NCI-H2107 treated with DMSO at 0.1 percent for 48 hours (cell line): Measurements from ENCODE around the gene ATXN7L1.

Experiments used
- DNase-seq: peaks from one replicate; lab custom pipeline; 2025; ENCODE audit not compliant: unreplicated experiment; lab: John Stamatoyannopoulos, UW

Gene ATXN7L1

DNA sequence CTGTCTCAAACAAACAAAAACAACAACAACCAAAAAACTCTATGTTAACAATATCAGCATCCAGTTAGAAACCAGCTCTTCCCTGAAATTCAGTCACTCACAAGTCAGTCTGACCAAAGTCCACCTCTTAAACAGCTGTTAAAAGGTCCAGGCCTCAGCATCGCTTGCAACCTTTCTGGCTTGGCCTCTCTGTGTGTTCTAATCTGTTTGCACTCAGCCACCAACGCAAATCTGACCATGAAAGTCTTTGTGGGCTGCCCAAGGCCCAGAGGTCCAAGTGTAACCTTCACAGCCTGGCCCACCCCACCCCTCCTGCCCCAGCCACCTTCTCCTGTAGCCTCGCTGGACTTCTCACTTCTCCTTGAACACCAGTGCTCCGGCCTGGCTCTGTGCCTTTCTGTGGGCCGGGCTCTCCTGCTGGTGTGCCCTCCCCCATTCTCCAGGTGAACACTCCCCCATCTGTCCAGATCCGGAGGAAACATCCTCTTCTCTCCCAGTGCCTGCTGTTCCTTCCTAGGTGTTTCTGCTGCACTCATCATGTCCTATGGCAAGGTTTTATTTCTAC lies 222.9 kb downstream of the ATXN7L1 start:
- no peak for DNase-seq

- DNase-seq, result peak; percentile 79
Observed at GRCh38 chr7:105652359-105652993, 223.9 kb downstream of the ATXN7L1 start.

DNA sequence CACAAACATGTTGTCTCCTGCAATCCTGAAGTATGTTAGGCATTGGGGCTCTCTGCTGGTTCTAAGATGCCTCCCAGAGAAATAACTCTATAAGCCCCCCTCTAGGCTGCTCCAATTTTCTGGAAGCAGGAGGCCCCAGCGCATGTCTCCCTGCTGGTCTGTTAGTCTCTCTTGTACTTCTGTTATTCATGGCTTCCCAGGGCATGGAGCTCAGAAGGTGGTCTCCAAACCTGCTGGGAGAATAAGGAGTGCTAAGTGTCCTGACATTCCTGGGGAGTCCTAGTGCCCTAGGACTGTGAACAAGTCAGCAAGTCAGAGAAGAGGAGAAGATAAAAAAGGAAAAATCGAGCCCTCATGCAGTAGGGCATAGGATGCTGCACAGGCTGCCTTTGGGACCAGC lies 224.6 kb downstream of the ATXN7L1 start:
- no peak for DNase-seq

DNA sequence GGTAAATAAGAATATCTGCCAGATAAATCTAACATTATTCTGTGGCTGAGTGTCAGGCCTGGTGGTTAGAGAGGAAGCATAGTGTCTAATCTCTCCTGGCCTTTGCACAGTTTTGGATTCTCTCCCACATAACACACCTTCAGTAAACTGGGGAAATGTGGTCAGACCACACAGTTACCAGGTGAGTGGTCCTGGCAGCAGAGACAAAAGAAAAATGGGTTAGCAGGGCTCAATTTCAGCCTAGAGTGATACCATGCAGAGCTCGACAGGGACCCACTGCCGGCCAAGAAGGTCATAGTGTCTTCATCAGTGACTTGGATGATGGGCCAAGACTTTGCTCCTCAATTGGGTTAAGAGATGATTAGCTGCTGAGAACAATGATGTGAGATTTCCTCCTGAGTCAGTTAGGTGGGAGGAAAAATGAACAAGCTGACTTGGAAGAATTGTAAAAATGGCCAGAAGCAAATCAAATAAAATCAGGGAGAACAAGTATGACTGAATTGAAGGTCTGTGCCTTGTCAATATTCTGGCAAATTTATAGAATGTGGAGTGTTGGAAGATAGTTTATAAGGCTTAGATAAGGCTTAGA lies 225.9 kb downstream of the ATXN7L1 start:
- DNase-seq, result no peak

DNA sequence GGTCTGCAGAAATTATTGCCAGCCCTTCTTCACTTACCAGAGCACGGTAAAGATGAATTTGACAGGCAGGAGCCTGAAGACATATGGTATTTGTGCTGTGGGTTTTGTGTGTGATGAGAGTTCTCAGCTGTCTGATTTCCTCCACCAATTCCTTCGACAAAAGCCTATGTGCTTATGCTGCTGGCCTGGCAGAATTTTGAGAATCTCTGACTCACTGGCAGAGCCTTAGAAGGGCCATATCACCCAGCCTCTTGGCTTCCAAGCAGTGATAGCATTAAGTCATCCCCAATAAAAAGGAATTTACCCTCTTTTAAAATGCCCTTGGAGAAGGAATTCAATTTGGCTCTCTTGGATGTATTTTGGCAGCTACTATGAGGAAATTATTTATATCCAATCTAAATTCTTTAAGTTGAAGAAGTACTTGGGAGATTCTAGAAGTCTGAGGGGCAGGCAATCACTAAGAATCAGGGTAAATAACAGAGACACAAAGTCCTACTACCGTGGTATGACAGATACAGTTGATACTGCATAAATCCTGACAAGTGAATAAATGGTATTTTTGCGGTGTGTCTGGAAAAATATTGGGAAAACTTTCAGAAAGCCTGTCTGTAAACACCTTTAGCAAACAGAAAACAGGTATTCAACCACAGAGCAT lies 226.5 kb downstream of the ATXN7L1 start:
- DNase-seq, result no peak

DNA sequence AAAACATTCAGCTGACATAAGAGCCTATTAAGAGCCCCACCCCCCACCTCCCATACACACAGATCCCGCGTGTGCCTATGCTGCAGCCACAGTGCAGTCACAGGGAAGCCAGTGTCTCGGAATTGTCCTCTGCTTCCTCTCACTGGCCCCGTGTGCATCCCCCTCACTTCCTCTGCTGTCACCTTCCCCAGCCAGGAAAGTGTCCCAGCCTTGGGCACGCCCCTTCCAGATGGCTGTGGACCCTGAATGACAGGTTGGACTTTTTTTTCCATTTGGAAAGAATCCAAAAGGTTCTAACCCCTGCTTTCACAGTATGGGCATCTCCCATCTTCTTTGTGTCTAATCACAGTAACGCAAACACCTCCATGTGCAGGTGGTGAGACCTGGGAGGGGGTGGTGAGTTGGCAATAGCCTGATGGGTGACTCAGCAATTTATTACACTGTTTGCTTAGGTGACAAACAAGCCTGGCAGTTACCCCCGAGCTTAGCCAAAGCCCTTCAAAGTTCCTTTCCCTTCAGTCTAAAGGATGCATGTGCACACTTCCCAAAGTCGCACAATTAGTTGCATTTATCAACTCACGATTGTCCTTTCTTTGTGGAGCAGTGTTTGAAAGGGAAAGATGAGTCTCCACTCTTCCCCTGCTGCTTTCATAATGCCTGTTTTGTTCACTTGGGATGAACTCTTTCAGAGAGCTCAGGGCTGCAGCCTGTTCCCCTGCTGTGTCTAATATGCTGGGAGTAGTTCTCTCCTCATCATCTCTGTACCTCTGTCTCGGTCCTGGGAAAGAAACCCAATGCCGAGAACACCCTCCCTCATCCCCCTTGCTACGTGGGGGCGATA lies 227.6 kb downstream of the ATXN7L1 start:
- peak; percentile 79 for DNase-seq

- DNase-seq, result no peak
Observed at GRCh38 chr7:105647591-105647990, 228.8 kb downstream of the ATXN7L1 start.

GRCh38 chr7:105644937-105645336 lies 231.5 kb downstream of the ATXN7L1 start:
- peak; percentile 20 for DNase-seq

GRCh38 chr7:105643851-105644250 lies 232.5 kb downstream of the ATXN7L1 start:
- no peak for DNase-seq

DNA sequence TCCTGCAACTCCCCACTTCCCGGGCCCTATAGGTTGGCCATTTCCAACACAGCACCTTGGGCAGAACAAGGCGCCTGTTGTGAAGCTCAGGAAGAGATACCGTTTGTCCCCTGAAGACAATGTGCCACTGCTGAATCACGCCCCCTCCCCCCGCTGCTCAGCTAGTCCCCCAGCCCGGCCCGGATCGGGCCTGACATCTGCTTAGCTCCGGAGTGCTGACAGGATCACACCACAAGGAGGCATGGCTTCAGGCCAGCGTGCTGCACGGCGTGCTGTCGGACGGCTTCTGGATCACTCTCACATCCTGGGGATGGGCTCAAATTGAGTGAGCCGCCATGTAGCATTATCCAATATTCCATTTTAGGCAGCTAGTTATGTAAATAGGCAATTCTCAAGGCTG lies 233.0 kb downstream of the ATXN7L1 start:
- DNase-seq, result no peak

DNA sequence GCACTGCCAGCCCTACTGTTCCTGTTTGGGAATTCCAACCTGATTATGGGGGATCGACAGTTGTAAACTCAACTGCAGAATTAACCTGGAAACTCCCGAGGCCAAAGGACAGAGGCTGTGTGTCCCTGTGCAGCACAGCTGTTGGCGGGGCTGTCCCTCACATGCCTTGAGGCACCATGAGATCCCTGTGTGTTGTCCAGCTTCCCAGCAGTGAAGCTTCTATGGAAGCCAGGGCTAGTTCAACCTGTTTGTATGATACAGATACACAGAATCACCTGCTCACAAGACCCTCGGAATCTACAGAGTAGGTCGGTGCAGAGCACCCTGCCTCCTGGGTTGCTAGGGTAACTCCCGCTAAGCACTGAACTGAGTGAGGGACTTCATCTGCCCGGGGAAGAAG lies 234.1 kb downstream of the ATXN7L1 start:
- DNase-seq, result no peak

GRCh38 chr7:105640956-105641810 lies 235.2 kb downstream of the ATXN7L1 start:
- DNase-seq, result no peak

DNA sequence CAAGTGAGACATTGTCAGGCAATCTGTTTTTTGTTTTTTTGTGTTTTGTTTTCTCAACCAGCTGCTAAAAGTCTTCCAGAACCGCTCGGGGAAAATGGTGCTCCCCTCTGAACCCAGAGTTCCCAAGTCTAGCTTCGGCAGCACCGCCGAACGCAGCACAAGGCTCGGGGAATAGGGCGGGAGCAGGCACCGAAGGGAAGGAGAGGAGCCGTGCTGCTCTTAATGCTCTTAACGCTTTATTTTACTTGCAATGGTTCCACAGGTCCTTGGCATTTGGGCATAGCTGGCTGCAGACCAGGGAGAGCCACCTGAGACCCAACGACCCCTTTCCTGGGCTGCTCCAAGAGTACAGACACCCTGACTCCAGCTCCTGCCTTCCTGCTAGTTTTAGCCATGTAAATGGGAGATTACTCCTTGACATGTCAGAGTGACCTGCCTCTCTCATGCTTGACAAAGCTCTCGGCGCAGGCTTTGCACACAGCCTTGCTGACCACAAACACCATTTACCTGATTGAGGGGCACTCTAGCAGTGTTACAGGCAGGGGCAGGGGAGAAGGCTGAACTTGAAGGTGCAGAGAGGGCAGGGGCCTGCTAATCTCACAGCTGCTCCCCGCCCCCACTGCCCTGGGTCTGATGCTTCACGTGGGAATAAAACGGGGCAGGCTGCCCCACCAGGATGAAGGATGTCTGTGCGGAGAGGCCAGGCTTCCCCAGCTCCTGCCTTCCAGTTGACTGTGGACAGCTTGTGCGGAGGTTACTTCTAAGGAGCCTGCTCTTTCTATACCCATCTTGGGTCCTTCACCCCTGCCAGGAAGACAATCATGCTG lies 236.5 kb downstream of the ATXN7L1 start:
- peak; percentile 66 for DNase-seq

- peak; percentile 90 for DNase-seq
Observed at GRCh38 chr7:105638902-105639495, 237.4 kb downstream of the ATXN7L1 start.

GRCh38 chr7:105638334-105638733 lies 238.1 kb downstream of the ATXN7L1 start:
- DNase-seq, result no peak

- DNase-seq, result peak; percentile 89
Observed at GRCh38 chr7:105637755-105638154, 238.6 kb downstream of the ATXN7L1 start.

- no peak for DNase-seq
Observed at GRCh38 chr7:105636982-105637381, 239.4 kb downstream of the ATXN7L1 start.

- DNase-seq, result no peak
Observed at GRCh38 chr7:105635197-105635596, 241.2 kb downstream of the ATXN7L1 start.

GRCh38 chr7:105625986-105626385 lies 250.4 kb downstream of the ATXN7L1 start:
- DNase-seq, result no peak
